ENCODE measurements around the gene DENND2A.

Gene DENND2A

DNA sequence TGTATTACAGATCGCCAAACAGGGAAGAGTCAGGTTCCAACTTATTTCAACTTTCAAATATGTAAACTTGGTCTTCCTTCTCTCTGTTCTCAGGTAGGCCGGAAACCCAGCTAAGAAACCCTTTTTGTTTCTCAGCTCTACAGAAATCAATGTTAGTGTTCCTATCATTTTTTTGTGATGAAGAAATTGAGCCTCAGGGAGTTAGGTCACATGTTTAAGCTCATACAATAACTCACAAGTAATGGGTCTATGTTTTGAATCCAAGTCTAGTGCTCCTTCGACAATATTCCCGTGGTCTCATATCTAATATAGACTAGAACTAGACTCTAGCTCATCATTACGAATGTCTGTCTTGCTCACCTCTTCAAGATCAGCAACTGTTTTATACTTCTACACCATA, 22.3 kb downstream of the DENND2A start:
- H3F3A ChIP-seq (ENCODE audit: control insufficient read depth, insufficient read depth): no peaks in the 10 kb centered on the region
- TF ChIP-seq EZH2phosphoT487 (IDR thresholded peaks at IDR 0.05; ENCODE audit: borderline replicate concordance, low read length): no peak
- TF ChIP-seq, protein P1, sequence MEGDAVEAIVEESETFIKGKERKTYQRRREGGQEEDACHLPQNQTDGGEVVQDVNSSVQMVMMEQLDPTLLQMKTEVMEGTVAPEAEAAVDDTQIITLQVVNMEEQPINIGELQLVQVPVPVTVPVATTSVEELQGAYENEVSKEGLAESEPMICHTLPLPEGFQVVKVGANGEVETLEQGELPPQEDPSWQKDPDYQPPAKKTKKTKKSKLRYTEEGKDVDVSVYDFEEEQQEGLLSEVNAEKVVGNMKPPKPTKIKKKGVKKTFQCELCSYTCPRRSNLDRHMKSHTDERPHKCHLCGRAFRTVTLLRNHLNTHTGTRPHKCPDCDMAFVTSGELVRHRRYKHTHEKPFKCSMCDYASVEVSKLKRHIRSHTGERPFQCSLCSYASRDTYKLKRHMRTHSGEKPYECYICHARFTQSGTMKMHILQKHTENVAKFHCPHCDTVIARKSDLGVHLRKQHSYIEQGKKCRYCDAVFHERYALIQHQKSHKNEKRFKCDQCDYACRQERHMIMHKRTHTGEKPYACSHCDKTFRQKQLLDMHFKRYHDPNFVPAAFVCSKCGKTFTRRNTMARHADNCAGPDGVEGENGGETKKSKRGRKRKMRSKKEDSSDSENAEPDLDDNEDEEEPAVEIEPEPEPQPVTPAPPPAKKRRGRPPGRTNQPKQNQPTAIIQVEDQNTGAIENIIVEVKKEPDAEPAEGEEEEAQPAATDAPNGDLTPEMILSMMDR (IDR thresholded peaks at IDR 0.05; ENCODE audit: low read depth, low read length, poor library complexity, severe bottlenecking): no peak
- H3K36me3 ChIP-seq (ENCODE audit: control insufficient read depth, low read length): no peaks in the 10 kb centered on the region
- H3K27me3 ChIP-seq (ENCODE audit: control insufficient read depth, low read length): no peaks in the 10 kb centered on the region
- no peak overlapping the region for H3K4me3 ChIP-seq (ENCODE audit: low read length)
- no peak overlapping the region for H3K4me2 ChIP-seq (ENCODE audit: low read length)
- no peaks in the 10 kb centered on the region for H3K79me2 ChIP-seq (ENCODE audit: control insufficient read depth, low read length)
- no peaks in the 10 kb centered on the region for H3K9me3 ChIP-seq (ENCODE audit: control insufficient read depth, insufficient read depth, low read length)
- no peaks in the 10 kb centered on the region for H4K20me1 ChIP-seq (ENCODE audit: control insufficient read depth, insufficient read depth, low read depth, low read length)
- H3K9me2 ChIP-seq (replicated peaks; ENCODE audit: control insufficient read depth, low read length): no peaks in the 10 kb centered on the region
- H3K27ac ChIP-seq (ENCODE audit: low read depth, low read length): no peak overlapping the region
- H3K4me1 ChIP-seq (ENCODE audit: control insufficient read depth, low read length): peaks cover 8% of the 10 kb centered on the region

GRCh38 chr7:140617081-140617480, 23.5 kb downstream of the DENND2A start:
- H3K9me2 ChIP-seq (replicated peaks; ENCODE audit: control insufficient read depth, low read length): no peaks in the 10 kb centered on the region
- H3K27me3 ChIP-seq (ENCODE audit: control insufficient read depth, low read length): no peaks in the 10 kb centered on the region
- H3K4me2 ChIP-seq (ENCODE audit: low read length): no peak overlapping the region
- H3K36me3 ChIP-seq (ENCODE audit: control insufficient read depth, low read length): no peaks in the 10 kb centered on the region
- H3K4me3 ChIP-seq (ENCODE audit: low read length): no peak overlapping the region
- H3F3A ChIP-seq (ENCODE audit: control insufficient read depth, insufficient read depth): no peaks in the 10 kb centered on the region
- no peak overlapping the region for H3K27ac ChIP-seq (ENCODE audit: low read depth, low read length)
- H3K79me2 ChIP-seq (ENCODE audit: control insufficient read depth, low read length): no peaks in the 10 kb centered on the region
- no peaks in the 10 kb centered on the region for H3K9me3 ChIP-seq (ENCODE audit: control insufficient read depth, insufficient read depth, low read length)
- H4K20me1 ChIP-seq (ENCODE audit: control insufficient read depth, insufficient read depth, low read depth, low read length): no peaks in the 10 kb centered on the region
- TF ChIP-seq, protein P1 (IDR thresholded peaks at IDR 0.05; ENCODE audit: low read depth, low read length, poor library complexity, severe bottlenecking): no peak
- TF ChIP-seq EZH2phosphoT487 (IDR thresholded peaks at IDR 0.05; ENCODE audit: borderline replicate concordance, low read length): no peak
- H3K4me1 ChIP-seq (ENCODE audit: control insufficient read depth, low read length): peaks cover 8% of the 10 kb centered on the region

- H3K4me3 ChIP-seq (ENCODE audit: low read length): no peak overlapping the region
- peaks cover 2% of the 10 kb centered on the region for H3K4me1 ChIP-seq (ENCODE audit: control insufficient read depth, low read length)
Measured at GRCh38 chr7:140616328-140616727, 24.3 kb downstream of the DENND2A start.

More at GRCh38 chr7:140616328-140616727, 24.3 kb downstream of the DENND2A start:
- H3K9me2 ChIP-seq (replicated peaks; ENCODE audit: control insufficient read depth, low read length): no peaks in the 10 kb centered on the region
- no peak overlapping the region for H3K4me2 ChIP-seq (ENCODE audit: low read length)
- no peaks in the 10 kb centered on the region for H3F3A ChIP-seq (ENCODE audit: control insufficient read depth, insufficient read depth)
- TF ChIP-seq EZH2phosphoT487 (IDR thresholded peaks at IDR 0.05; ENCODE audit: borderline replicate concordance, low read length): no peak
- TF ChIP-seq, protein P1 (IDR thresholded peaks at IDR 0.05; ENCODE audit: low read depth, low read length, poor library complexity, severe bottlenecking): no peak
- H3K27me3 ChIP-seq (ENCODE audit: control insufficient read depth, low read length): no peaks in the 10 kb centered on the region
- no peaks in the 10 kb centered on the region for H3K79me2 ChIP-seq (ENCODE audit: control insufficient read depth, low read length)
- no peak overlapping the region for H3K27ac ChIP-seq (ENCODE audit: low read depth, low read length)
- H3K9me3 ChIP-seq (ENCODE audit: control insufficient read depth, insufficient read depth, low read length): no peaks in the 10 kb centered on the region
- no peaks in the 10 kb centered on the region for H4K20me1 ChIP-seq (ENCODE audit: control insufficient read depth, insufficient read depth, low read depth, low read length)
- no peaks in the 10 kb centered on the region for H3K36me3 ChIP-seq (ENCODE audit: control insufficient read depth, low read length)

All from DOHH2 (cell line).